ENCODE measurements around the gene SH3RF3.

GRCh38 chr2:109206569-109207146 is 77.7 kb downstream of the SH3RF3 start:
- TF ChIP-seq ZNF70 (CRISPR knock-in tag; IDR thresholded peaks at IDR 0.05) (no peak), GLIS3 (CRISPR knock-in tag; IDR thresholded peaks at IDR 0.05) (no peak)

All from SK-N-SH treated with all-trans-retinoic acid at 6 μM for 48 hours (cell line).